Type B pancreatic cell (in vitro differentiated cells): ENCODE results near the gene SLX4IP. TPM values are rescaled to one million over a fixed set of nuclear protein-coding genes. Genes with fewer than 3 reads are reported as not detected.

Experiments
- DNase-seq: peaks from one replicate; pipeline ENCODE4 v3.0.0; 2021; ENCODE audit warnings: mixed read lengths; ENCODE audit not compliant: unreplicated experiment; ENCODE audit errors: extremely low spot score
- H3K27ac Mint-ChIP-seq: 2 replicates; pipeline ENCODE4 v1.8.0; 2021; ENCODE audit warnings: mild to moderate bottlenecking, mixed read lengths
- H3K27me3 Mint-ChIP-seq: 2 replicates; pipeline ENCODE4 v1.8.0; 2021; ENCODE audit warnings: mixed read lengths
- H3K36me3 Mint-ChIP-seq: 2 replicates; pipeline ENCODE4 v1.8.0; 2021; ENCODE audit warnings: mixed read lengths
- H3K4me1 Mint-ChIP-seq: one replicate; pipeline ENCODE4 v1.8.0; 2021; ENCODE audit warnings: mixed read lengths; ENCODE audit not compliant: unreplicated experiment
- H3K4me3 Mint-ChIP-seq: 2 replicates; pipeline ENCODE4 v1.8.0; 2021; ENCODE audit warnings: mild to moderate bottlenecking, mixed read lengths
- H3K9me3 Mint-ChIP-seq: 2 replicates; pipeline ENCODE4 v1.8.0; 2021; ENCODE audit warnings: mixed read lengths
- total RNA-seq: library from RNA; stranded (reverse); gene quantifications from 2 replicates; pipeline ENCODE4 v1.2.1, GENCODE V29; 2021; ENCODE audit warnings: low replicate concordance
- TF ChIP-seq, protein P1 (sequence below): fragments of 200-600 bp; sonication (generic); conservative IDR thresholded peaks from 2 replicates; pipeline ENCODE4 v1.5.0; 2021; ENCODE audit warnings: antibody characterized with exemption, mild to moderate bottlenecking

The SLX4IP gene
- total RNA-seq, 1 donor from 2014 or later = 8.5 TPM

- TF ChIP-seq, protein P1, sequence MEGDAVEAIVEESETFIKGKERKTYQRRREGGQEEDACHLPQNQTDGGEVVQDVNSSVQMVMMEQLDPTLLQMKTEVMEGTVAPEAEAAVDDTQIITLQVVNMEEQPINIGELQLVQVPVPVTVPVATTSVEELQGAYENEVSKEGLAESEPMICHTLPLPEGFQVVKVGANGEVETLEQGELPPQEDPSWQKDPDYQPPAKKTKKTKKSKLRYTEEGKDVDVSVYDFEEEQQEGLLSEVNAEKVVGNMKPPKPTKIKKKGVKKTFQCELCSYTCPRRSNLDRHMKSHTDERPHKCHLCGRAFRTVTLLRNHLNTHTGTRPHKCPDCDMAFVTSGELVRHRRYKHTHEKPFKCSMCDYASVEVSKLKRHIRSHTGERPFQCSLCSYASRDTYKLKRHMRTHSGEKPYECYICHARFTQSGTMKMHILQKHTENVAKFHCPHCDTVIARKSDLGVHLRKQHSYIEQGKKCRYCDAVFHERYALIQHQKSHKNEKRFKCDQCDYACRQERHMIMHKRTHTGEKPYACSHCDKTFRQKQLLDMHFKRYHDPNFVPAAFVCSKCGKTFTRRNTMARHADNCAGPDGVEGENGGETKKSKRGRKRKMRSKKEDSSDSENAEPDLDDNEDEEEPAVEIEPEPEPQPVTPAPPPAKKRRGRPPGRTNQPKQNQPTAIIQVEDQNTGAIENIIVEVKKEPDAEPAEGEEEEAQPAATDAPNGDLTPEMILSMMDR = no peak
- Mint-ChIP-seq H3K27me3 (no peaks in the 10 kb centered on the region), H3K4me1 (peaks cover 10% of the 10 kb centered on the region), H3K9me3 (no peaks in the 10 kb centered on the region), H3K36me3 (no peaks in the 10 kb centered on the region), H3K27ac (no peak overlapping the region), H3K4me3 (no peak overlapping the region)
- DNase-seq = no peak
Measured at GRCh38 chr20:10498200-10498599, 63.1 kb downstream of the SLX4IP start.

- Mint-ChIP-seq H3K4me1 (peaks cover 23% of the 10 kb centered on the region), H3K4me3 (no peak overlapping the region), H3K36me3 (no peaks in the 10 kb centered on the region), H3K9me3 (no peaks in the 10 kb centered on the region), H3K27ac (no peak overlapping the region), H3K27me3 (no peaks in the 10 kb centered on the region)
- no peak for DNase-seq
- TF ChIP-seq, protein P1 = no peak
Measured at GRCh38 chr20:10501402-10501801, 66.3 kb downstream of the SLX4IP start.

DNA sequence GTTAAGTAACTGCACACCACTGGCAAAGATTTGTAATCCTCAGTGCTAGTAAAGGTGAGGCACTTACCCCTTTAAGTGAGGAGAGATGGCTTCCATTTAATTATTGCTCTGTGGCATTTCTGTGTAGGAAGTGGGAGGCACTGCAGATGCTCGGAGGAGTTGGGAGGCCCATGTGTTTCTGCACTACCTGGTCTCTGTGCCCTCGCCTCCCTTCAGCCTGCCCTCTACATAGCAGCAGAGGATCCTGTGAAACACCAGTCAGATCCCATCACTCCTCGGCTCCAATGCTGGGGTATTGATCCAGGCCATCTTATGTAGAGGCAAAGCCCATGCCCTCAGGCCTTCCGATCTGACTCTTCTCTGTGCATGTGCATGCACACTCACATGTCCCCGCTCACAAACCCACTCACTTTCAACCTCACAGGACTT lies 67.0 kb downstream of the SLX4IP start:
- no peak for DNase-seq
- peaks cover 25% of the 10 kb centered on the region for H3K4me1 Mint-ChIP-seq
- no peaks in the 10 kb centered on the region for H3K36me3 Mint-ChIP-seq

GRCh38 chr20:10504608-10504993 lies 69.5 kb downstream of the SLX4IP start:
- Mint-ChIP-seq H3K27ac (no peak overlapping the region), H3K4me3 (no peak overlapping the region), H3K9me3 (no peaks in the 10 kb centered on the region), H3K4me1 (peaks cover 38% of the 10 kb centered on the region), H3K36me3 (no peaks in the 10 kb centered on the region), H3K27me3 (no peaks in the 10 kb centered on the region)
- TF ChIP-seq, protein P1 = no peak
- no peak for DNase-seq

More for the DNA sequence above, 67.0 kb downstream of the SLX4IP start:
- no peak overlapping the region for H3K27ac Mint-ChIP-seq
- H3K9me3 Mint-ChIP-seq = no peaks in the 10 kb centered on the region
- TF ChIP-seq, protein P1 = no peak
- no peak overlapping the region for H3K4me3 Mint-ChIP-seq
- no peaks in the 10 kb centered on the region for H3K27me3 Mint-ChIP-seq

DNA sequence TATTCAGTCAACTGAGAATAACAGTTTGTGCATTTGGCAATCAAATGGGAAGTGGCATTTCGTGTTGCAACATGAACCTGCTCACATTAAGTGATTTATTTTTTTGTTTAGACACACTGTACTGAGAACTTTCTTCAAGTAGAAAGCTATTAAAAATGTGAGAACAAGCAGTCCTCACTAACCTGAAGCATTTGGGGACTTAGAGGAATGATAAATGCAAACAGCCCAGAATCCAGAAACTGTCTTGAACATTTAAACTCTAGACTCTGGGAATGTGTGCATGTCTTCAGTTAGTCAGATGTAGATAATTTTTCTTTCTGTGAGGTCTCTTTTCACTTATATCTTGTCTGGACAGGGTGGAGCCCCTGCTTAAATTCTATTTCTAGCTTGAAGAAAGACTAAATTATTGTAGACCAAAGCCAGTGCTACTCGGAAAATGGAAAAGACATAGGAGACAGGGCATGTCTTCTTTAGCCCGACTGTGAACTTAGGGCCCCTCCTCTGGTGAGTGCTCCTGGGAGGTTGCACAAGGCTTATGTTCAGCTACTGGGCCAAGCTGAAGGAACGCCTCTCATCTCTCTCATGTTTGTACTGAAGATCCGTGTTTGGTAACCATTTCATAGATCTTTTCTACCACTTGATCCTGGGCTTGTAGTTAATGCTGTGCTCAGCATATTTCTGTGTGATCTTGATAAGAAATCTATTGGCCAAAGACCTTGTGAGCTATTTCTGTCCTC lies 70.1 kb downstream of the SLX4IP start:
- no peaks in the 10 kb centered on the region for H3K27me3 Mint-ChIP-seq
- H3K36me3 Mint-ChIP-seq = no peaks in the 10 kb centered on the region
- TF ChIP-seq, protein P1 = no peak
- H3K4me1 Mint-ChIP-seq = peaks cover 38% of the 10 kb centered on the region
- no peak for DNase-seq
- H3K4me3 Mint-ChIP-seq = no peak overlapping the region
- H3K27ac Mint-ChIP-seq = no peak overlapping the region
- H3K9me3 Mint-ChIP-seq = no peaks in the 10 kb centered on the region
